H54 (cell line): Measurements from ENCODE around the gene RAD51B.
A peak's percentile ranks its signal among the peaks of the same experiment; 100 is the strongest.

Experiments
- DNase-seq: peaks from one replicate; pipeline ENCODE4 v3.0.0; 2011; ENCODE audit warnings: low spot score, mixed read lengths; ENCODE audit not compliant: insufficient read length
- FAIRE-seq: peaks from 3 replicates; lab custom pipeline; 2011; peaks lifted over from hg19 to GRCh38; lab: Jason Lieb, UNC
- POLR2A ChIP-seq: IDR thresholded peaks from 2 replicates; pipeline ENCODE4 v1.6.1; 2011; ENCODE audit warnings: low read depth, mild to moderate bottlenecking, low read length

Gene RAD51B

GRCh38 chr14:67940486-67941455 lies 121.2 kb downstream of the RAD51B start:
- FAIRE-seq (peak; percentile 57), DNase-seq (no peak)
- TF ChIP-seq POLR2A, result no peak

GRCh38 chr14:67941456-67942018 lies 122.0 kb downstream of the RAD51B start:
- FAIRE-seq, result peak; percentile 30
- no peak for TF ChIP-seq POLR2A
- no peak for DNase-seq

- TF ChIP-seq POLR2A, result no peak
- peak; percentile 38 for FAIRE-seq
- no peak for DNase-seq
Measured at GRCh38 chr14:67942080-67942710, 122.6 kb downstream of the RAD51B start.

- DNase-seq, result peak; percentile 4
- TF ChIP-seq POLR2A, result no peak
- peak; percentile 86 for FAIRE-seq
Measured at GRCh38 chr14:67943947-67944346, 124.4 kb downstream of the RAD51B start.

- TF ChIP-seq POLR2A, result no peak
- FAIRE-seq (no peak), DNase-seq (no peak)
Measured at GRCh38 chr14:67944605-67945004, 125.0 kb downstream of the RAD51B start.

- TF ChIP-seq POLR2A, result no peak
- no peak for FAIRE-seq
- DNase-seq, result no peak
Measured at GRCh38 chr14:67949771-67950170, 130.2 kb downstream of the RAD51B start.

GRCh38 chr14:67950386-67950785 lies 130.8 kb downstream of the RAD51B start:
- DNase-seq (no peak), FAIRE-seq (no peak)
- no peak for TF ChIP-seq POLR2A

- no peak for DNase-seq
- TF ChIP-seq POLR2A, result no peak
- FAIRE-seq, result no peak
Measured at GRCh38 chr14:67951529-67952135, 132.1 kb downstream of the RAD51B start.

- FAIRE-seq, result no peak
- TF ChIP-seq POLR2A, result no peak
- no peak for DNase-seq
Measured at GRCh38 chr14:67952381-67952780, 132.8 kb downstream of the RAD51B start.

- FAIRE-seq (no peak), DNase-seq (no peak)
- no peak for TF ChIP-seq POLR2A
Measured at GRCh38 chr14:67952786-67953185, 133.2 kb downstream of the RAD51B start.

GRCh38 chr14:67955261-67955660 lies 135.7 kb downstream of the RAD51B start:
- DNase-seq (no peak), FAIRE-seq (no peak)

GRCh38 chr14:67957946-67958345 lies 138.4 kb downstream of the RAD51B start:
- DNase-seq, result no peak
- TF ChIP-seq POLR2A, result no peak
- FAIRE-seq, result no peak

More at GRCh38 chr14:67955261-67955660, 135.7 kb downstream of the RAD51B start:
- no peak for TF ChIP-seq POLR2A

GRCh38 chr14:67961676-67962075 lies 142.1 kb downstream of the RAD51B start:
- DNase-seq (no peak), FAIRE-seq (no peak)
- TF ChIP-seq POLR2A, result no peak

- no peak for TF ChIP-seq POLR2A
- no peak for DNase-seq
- peak; percentile 15 for FAIRE-seq
Measured at GRCh38 chr14:67962215-67962644, 142.7 kb downstream of the RAD51B start.

GRCh38 chr14:67963545-67963944 lies 144.0 kb downstream of the RAD51B start:
- no peak for TF ChIP-seq POLR2A
- DNase-seq, result no peak
- FAIRE-seq, result no peak
